Measurements from ENCODE around the gene FGFR3.
"Not testable (repeated sequence)": the region's sequence is repeated elsewhere in the genome, so short reads cannot be mapped to it uniquely, and the experiment has no call there.

The FGFR3 gene

DNA sequence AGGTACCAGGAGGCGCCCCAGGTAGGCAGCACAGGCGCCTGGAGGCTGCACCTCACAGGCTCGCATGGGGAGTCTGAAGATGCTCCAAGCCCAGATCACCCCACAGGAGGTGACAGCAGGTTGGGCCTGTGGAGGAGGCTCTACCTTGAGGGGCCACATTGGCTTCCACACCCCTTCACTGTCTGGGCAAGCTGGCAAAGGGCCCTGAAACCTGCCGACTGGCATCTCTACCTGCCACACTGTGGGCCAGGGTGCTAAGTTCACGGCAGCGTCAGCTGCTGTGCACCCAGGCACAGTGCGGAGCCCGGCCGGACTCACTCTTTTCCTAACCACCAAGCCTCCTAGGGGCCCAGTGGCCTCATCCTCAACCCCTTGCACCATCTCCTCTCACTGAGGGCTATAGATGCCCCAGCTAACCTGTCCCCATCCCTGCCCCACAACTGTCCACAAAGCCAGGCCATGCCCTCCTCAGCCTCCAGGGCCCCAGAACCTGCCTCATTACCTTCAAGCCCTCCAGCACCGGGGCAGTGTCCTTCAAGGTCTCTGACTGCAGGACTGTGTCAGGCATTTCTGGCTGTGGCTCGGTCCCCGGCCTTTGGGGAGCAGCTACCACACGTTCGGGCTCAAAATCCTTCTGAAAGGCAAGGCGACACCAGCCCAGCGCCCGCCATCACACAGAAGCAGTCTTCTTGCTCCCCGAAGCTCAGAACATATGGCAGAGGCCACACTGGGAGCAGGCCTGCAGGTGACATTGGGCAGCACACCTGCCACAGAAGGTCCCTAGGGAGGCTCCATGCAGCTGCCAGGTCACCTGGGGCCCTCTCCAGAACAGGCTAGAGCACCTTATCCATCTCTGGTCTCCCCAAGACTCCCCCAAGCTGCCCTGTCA, 28.8 kb downstream of the FGFR3 start:
- no peak for DNase-seq

DNA sequence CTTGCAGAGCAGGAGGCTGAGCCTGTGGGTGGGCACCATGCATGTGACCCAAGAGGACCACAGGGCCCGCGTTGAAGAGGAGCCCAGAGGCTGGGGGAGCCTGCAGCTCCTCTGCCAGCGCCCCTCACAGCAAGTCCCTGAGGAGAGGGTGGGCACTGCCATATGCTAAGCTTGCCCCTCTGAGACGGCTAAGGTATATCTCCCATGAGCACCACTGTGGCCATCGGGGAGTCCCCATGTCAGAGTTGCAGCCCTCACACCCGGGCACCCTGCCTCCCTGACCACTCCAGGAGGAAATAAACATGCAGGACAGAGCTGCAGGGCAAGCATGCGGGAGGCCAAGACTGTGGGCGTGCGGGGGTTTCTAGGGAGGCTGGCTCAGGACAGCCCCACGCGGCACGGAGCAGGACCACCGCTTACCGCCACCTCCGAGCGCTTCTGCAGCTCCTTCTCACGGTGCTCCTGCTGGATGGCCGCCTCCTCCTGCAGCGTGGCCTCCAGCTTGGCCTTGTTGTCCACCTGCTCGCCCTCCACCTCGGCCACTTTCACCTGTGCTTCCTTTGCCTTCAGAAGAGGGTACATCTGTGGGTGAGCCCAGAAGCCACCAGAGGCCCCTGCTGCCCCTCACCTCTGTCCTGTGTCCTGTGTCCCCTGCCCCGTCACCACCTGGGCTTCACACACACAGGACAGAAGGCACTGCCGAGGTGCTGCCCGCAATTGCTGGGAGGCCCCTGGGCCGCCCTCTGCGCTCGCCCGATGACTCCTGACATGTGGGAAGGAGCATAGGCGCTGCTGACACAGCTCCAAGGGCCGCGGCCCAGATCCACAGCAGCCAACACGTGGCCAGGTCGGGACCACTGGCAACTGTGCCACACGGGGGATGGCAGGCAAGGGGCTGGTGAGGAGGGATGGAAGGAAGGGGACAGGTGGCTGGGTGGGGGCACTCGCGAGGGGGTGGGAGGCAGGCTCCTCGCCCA, 29.8 kb downstream of the FGFR3 start:
- DNase-seq, result no peak

GRCh38 chr4:1823545-1823932, 30.4 kb downstream of the FGFR3 start:
- no peak for DNase-seq

GRCh38 chr4:1824746-1825145, 31.7 kb downstream of the FGFR3 start:
- DNase-seq, result no peak

- no peak for DNase-seq
These were observed 32.2 kb downstream of the FGFR3 start for GRCh38 chr4:1825326-1825725.

- DNase-seq, result no peak
These were observed 33.6 kb downstream of the FGFR3 start for GRCh38 chr4:1826531-1827350.

DNA sequence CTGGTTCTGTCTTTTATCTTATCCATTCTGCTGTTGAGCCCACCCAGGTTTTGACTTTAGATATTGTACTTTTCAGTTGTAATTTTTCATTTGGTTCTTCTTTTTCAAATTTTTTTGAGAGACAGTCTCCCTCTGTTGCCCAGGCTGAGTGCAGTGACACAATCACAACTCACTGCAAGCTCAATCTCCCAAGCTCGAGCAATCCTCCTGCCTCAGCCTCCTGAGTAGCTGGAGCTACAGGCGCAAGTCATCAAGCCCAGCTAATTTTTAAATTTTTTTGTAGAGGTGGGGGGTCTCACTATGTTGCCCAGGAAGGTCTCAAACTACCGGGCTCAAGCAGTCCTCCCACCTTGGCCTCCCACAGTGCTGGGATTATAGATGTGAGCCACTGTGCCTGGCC, 37.1 kb downstream of the FGFR3 start:
- no peak for DNase-seq

DNA sequence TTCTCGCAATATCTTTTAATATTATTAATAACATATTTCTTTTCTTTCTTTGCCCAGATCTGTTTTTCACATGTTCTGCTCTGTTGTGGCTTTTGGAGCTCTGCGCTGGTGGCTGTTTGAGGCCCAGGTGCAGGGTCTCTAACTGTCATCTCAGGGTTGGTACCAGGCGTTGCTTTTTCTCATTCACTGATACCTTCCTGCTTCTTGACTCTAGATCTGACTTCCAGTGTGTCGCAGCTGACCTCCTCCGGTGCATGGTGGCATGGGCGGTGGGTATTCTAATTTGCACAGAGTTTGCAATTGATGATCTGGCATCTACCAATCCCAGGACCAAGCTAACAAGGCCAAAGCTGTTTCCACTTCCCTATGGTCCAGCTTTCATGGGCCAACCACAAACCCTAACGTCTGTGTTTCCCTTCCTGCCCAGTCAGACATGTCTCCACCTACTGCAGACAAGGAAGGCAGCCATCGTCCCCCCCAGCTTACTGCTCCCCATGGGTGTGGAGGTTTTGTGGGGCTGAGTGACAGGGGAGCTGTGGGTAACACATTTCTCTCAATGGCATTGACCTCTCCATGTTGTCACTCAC, 37.6 kb downstream of the FGFR3 start:
- DNase-seq, result no peak

DNA sequence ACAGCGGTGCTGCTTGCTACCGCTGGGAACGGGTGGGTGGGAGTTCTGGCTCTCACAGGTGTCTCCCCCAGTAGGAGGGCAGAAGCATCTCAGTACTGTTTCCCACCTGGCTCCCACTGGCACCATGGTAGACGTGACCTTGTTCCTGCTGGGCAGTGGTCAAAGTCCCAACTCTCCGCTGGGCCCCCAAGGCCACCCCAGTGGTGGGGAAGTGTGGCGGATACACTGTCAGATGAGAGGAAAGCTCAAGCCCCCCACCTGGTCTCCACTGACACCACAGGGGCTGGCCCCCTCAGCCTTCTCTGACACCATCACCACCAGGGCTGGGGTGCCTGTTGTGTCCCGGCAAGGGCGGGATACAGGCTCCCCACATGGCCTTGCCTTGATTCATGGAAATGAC, 38.2 kb downstream of the FGFR3 start:
- DNase-seq, result no peak

- no peak for DNase-seq
These were observed 39.6 kb downstream of the FGFR3 start for GRCh38 chr4:1832690-1833089.

GRCh38 chr4:1833307-1834046, 40.4 kb downstream of the FGFR3 start:
- no peak for DNase-seq

GRCh38 chr4:1834047-1834775, 41.1 kb downstream of the FGFR3 start:
- no peak for DNase-seq

DNA sequence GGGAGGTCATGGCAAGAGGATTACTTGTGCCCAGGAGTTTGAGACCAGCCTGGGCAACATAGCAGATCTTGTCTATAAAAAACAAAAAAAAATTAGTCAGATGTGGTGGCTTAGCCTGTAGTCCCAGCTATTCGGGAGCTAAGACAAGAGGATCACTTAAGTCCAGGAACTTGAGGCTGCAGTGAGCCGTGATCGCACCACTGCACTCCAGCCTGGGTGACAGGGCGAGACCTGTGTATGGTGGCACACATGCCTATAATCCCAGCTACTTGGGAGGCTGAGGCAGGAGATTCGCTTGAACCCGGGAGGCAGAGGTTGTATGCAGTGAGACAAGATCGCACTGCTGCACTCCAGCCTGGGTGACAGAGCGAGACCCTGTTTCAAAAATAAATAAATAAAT, 42.7 kb downstream of the FGFR3 start:
- DNase-seq, result not testable (repeated sequence)

- DNase-seq, result no peak
These were observed 43.6 kb downstream of the FGFR3 start for GRCh38 chr4:1836650-1837049.

- no peak for DNase-seq
These were observed 44.0 kb downstream of the FGFR3 start for GRCh38 chr4:1837069-1837468.

- no peak for DNase-seq
These were observed 46.2 kb downstream of the FGFR3 start for GRCh38 chr4:1839282-1839681.

GRCh38 chr4:1841201-1841886, 48.3 kb downstream of the FGFR3 start:
- no peak for DNase-seq

DNA sequence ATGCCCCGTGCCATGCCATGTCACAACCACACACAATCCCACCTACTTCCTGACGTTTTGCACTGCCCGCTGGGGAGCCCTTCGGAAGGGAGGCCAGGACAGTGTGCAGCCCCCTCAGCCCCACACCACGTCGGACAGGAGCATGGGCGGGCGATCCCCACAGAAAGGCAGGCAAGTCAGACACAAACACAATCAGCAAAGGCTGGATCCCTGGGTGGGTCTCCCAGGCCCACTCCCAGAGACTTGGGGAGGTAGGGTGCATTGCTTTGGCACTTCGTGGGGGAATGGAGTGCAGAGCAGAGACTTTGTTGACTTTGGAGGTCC, 48.8 kb downstream of the FGFR3 start:
- DNase-seq, result no peak

DNA sequence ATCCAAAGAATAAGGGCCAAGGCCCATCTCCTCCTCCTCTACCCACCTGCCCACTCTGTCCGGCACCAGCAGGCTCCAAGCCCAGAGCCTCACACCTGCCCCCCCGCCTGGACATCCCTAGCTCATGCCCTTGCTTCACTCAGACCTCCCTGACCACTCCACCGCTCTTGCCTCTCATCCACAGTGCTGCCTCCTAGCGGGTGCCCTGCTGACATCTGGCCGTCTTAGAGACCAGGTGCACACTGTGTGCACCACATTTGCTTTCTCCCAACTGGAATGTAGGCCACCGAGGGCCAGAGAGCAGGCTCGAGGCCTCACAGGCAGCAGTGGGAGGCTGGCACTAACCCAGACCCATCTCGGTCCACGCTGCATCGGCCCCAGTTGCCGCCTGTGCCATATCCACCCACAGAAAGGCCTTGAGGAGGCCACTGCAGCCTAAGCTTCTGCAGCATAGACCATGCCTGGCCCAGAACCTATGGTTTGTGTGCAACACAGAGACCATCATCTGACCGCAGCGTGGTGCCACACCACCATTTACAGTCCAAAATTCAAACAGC, 49.3 kb downstream of the FGFR3 start:
- DNase-seq, result no peak

DNA sequence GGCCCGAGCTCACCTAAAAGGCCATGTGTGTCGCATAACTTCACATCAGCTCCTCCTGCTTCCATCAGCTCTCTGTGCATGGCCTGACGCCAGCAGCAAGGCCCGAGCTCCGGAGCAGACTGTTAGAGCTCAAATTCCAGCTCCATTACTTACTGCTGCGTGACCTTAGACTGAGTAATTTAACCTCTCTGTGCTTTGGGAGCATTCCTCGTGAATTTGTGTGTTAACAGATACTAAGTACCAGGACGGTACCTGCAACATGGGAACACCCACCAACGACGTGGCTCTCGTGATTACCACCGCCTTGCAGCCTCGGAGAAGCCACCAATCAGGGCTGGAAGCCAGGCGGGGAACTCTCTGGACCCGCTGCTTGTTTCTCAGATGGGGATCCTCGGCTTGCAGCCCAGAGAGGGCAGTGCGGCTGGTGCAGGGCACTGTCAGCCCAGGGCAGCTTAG, 49.9 kb downstream of the FGFR3 start:
- DNase-seq, result no peak

All from DMS79 (cell line).